Hepatocyte (in vitro differentiated cells): Measurements from ENCODE around the gene CD99L2.

ENCODE experiments used
- EZH2 ChIP-seq: fragments of 200-600 bp; sonication (generic); IDR thresholded peaks from 2 replicates; pipeline ENCODE4 v1.6.1; 2016; ENCODE audit warnings: antibody characterized with exemption, mild to moderate bottlenecking, borderline replicate concordance
- EZH2phosphoT487 ChIP-seq: fragments of 200-600 bp; sonication (generic); IDR thresholded peaks from one replicate; pipeline ENCODE4 v1.6.1; 2018; ENCODE audit warnings: antibody characterized with exemption, mild to moderate bottlenecking, low read depth, moderate library complexity; ENCODE audit not compliant: unreplicated experiment, severe bottlenecking
- TF ChIP-seq, protein P1 (sequence below): fragments of 200-600 bp; sonication (generic); IDR thresholded peaks from 2 replicates; pipeline ENCODE4 v1.5.1; 2016; ENCODE audit warnings: antibody characterized with exemption, mild to moderate bottlenecking; ENCODE audit not compliant: poor library complexity

DNA sequence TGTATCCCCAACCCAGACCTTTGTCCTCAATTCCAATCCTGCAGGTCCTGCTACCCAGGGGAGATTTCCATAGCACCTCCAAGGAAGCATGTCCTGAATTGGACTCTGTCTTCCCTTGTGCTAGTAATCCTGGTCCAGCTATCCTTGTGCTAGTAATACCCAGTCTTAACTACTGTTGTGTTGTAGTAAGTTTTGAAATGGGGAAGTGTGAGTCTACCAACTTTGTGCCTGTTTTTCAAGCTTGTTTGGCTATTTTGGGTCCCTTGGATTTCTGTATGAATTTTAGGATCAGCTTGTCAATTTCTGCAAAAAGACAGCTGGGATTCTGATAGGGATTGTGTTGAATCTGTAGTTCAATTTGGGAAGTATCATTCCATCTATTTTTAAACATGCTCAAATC is 51.4 kb downstream of the CD99L2 start:
- TF ChIP-seq, protein P1, sequence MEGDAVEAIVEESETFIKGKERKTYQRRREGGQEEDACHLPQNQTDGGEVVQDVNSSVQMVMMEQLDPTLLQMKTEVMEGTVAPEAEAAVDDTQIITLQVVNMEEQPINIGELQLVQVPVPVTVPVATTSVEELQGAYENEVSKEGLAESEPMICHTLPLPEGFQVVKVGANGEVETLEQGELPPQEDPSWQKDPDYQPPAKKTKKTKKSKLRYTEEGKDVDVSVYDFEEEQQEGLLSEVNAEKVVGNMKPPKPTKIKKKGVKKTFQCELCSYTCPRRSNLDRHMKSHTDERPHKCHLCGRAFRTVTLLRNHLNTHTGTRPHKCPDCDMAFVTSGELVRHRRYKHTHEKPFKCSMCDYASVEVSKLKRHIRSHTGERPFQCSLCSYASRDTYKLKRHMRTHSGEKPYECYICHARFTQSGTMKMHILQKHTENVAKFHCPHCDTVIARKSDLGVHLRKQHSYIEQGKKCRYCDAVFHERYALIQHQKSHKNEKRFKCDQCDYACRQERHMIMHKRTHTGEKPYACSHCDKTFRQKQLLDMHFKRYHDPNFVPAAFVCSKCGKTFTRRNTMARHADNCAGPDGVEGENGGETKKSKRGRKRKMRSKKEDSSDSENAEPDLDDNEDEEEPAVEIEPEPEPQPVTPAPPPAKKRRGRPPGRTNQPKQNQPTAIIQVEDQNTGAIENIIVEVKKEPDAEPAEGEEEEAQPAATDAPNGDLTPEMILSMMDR = no peak
- no peak for TF ChIP-seq EZH2phosphoT487
- TF ChIP-seq EZH2 = no peak
